Fibroblast of upper back skin (primary cell): ENCODE measurements around the gene DOCK10.

Source experiments
- DNase-seq: peaks from one replicate; pipeline ENCODE4 v3.0.0-alpha.2; 2013

Gene DOCK10

DNA sequence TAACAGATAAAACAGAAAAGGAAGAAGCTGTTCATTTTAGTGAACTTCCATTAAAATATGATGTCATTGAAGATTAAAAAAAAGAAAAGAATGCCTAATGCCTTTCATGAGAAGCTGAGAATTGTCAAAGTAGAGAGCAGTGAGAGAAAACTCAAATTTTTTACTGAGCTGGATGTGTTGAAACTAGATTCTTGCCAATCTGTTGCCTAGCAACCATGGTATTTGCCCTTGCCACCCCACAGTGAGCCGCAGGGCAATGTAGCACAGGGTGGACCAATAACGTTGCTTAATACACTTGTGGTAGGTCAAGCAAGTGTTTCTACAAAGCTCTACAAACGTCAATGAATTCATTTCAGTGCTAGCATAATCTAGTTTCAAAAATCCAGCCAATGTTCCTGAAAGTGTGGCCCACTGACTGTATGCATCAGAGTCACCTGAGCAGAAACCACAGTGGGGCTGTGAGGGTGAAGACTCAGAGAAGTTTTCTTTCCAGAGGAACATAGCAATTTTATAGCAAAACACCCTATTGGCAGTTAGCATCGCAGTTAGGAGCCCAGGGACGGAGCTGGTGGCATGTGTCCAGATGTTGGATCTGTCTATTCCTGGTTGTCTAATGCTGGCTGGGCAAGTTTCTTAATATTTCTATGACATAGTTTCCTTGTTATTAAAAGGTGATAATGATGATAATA is 132.2 kb downstream of the DOCK10 start:
- DNase-seq: peak; percentile 37

GRCh38 chr2:224908818-224909217 is 133.4 kb downstream of the DOCK10 start:
- DNase-seq: no peak

DNA sequence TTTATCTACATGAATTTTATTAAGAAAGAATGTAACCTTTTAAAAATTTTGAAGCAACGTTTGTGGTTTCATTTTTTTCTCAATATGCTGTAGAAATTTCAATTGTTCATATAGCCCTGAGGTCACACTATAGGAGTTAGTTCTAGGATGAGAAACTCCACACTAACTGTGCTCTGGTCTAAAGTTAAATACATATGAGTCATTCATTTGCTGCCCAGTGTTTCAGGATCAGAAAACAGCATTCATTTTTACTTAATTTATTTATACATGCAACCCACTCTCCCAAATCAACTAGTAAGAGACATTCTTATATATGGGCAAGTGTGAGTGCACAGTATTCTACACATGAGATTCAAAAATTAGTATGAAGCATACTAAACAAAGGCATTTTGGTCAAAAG is 137.9 kb downstream of the DOCK10 start:
- DNase-seq: peak; percentile 33

GRCh38 chr2:224903621-224904020 is 138.6 kb downstream of the DOCK10 start:
- no peak for DNase-seq

GRCh38 chr2:224901121-224901676 is 141.1 kb downstream of the DOCK10 start:
- no peak for DNase-seq

DNA sequence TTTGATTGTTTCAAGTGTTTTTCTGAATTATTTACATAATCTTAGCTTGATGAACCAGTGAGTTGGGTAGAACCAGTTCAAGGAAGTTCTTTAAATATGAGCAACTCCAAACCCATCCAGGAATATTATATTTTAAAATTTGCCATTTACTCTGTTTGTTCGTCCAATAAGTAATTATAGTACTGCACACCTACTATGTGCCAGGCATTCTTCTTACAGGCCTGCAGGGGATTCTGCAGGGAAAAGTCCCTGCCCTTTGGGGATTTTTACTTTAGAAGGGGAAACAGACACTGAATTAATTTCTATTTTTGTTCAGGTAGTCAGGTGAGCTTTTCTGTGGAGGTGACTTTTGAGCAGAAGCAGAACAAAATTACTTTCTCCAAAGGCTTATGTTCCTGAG is 146.9 kb downstream of the DOCK10 start:
- no peak for DNase-seq

GRCh38 chr2:224894356-224894755 is 147.9 kb downstream of the DOCK10 start:
- DNase-seq: no peak

DNA sequence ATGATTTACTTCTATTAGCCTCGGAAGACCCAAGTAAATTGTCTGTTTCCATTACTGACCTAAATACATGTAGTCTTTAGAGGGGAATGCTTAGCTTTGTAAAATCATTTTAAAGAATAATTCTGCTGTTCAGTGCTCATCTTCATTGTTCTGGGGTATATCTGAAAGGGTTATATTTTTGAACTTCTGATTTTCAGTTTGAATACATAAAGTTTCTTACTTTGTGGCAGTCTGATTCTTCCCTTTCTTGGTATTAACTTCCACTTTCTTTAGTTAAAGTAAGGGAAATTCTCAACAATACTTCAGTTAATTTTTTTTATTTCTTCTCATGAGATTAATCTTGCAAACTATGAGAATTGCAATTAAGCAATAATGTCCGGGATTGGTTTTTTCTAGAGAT is 148.4 kb downstream of the DOCK10 start:
- no peak for DNase-seq

DNA sequence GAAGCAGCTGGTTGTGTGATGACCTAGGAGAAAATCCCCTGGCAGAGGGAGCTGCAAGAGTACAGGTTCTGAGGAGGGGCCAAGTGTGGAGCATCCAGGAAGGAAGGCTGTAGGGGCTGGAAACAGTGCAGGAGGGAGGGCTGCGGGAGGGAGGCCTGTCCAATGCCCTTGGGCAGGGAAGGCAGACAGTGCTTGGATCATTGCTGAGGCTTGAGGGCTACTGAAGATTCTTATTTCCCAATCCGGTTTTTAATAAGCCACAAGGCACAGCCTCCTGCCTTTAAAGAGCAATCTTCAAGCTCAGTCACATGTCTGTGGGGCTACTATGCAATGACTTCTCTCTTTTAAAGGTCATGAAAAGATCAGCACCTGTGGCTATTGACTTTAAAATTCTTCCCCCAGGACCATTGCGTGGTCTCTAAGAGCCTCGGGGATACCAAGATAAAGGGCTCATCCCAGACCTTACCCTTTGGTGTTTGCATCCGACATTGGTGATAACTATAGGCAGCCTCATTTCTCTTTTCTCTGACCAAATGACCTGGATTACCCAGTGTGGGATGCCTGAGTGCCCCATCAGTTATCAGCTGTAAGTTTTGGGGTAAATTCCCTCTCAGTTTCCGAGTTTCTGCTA is 149.6 kb downstream of the DOCK10 start:
- DNase-seq: no peak

GRCh38 chr2:224890372-224890771 is 151.9 kb downstream of the DOCK10 start:
- no peak for DNase-seq

- DNase-seq: peak; percentile 72
Measured at GRCh38 chr2:224887141-224887540, 155.1 kb downstream of the DOCK10 start.

DNA sequence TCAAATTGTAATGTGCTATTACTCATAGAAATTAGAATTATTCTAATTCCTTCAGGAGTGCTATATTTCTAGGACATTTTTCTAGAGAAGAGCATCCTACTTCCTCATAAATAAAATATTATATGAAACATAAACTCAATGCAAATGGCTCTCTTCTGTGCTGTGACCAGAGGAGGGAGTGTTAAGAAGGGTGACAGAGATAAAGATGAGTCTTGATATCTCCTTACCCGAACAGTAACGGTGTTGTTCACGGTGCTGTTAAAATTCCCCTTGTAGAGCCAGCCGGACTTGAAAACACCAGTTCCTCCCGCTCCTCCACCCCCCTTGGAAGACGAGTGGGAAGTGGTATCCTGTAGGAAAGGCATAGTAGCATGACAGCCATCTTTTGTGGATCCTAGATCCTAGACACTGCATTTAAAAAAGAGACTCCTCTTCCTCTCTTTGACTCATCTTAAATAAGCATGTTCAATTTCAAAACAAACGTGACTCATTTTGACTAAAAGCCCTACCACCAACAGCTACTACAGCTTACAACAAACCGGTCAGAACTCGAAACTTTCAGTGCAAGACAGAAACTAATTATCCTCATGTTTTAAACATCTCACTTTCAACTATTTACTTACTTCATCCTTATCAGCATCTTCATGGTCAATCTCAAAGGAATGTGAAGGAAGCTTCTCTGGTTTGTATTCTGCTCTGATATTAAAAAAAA is 156.3 kb downstream of the DOCK10 start:
- DNase-seq: peak; percentile 75

DNA sequence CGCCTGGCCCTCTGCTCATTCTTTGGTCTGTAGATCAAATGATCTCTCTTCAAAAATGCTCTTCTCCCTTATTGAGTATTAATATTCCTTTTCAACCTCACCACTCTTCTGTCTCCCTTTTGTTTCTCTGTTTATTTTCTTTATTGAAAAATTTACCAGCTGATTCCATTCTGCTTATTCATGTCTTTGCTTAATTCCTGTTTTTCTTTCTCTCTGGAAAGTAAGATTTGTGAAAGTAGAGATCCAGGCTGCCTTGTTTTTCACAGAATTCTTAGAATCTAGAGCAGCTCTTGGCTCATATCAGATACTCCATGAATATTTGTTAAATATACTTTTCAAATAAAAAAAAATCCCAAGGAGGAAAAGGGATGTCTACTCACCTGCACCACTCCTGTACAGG is 157.0 kb downstream of the DOCK10 start:
- no peak for DNase-seq

- DNase-seq: peak; percentile 47
Measured at GRCh38 chr2:224884188-224884587, 158.1 kb downstream of the DOCK10 start.

DNA sequence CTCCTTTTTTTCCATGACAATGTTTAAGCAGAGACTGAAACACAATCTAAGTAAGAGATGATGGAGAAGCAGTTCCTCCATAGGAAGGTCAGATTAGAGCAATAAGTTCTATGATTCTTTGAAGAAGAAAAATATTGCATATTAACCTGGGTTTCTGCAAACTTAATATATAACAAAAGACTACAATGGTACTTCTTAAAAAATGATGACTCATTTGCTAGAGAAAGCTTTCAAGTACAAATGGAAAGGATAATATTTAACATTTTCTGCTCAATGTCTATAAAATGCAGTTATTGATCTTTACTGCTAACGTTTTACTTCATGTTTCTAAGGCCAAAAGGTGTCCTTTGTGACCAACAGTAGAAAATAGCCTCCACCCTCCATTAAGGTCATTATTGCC is 158.6 kb downstream of the DOCK10 start:
- no peak for DNase-seq

- DNase-seq: no peak
Measured at GRCh38 chr2:224883172-224883516, 159.1 kb downstream of the DOCK10 start.

DNA sequence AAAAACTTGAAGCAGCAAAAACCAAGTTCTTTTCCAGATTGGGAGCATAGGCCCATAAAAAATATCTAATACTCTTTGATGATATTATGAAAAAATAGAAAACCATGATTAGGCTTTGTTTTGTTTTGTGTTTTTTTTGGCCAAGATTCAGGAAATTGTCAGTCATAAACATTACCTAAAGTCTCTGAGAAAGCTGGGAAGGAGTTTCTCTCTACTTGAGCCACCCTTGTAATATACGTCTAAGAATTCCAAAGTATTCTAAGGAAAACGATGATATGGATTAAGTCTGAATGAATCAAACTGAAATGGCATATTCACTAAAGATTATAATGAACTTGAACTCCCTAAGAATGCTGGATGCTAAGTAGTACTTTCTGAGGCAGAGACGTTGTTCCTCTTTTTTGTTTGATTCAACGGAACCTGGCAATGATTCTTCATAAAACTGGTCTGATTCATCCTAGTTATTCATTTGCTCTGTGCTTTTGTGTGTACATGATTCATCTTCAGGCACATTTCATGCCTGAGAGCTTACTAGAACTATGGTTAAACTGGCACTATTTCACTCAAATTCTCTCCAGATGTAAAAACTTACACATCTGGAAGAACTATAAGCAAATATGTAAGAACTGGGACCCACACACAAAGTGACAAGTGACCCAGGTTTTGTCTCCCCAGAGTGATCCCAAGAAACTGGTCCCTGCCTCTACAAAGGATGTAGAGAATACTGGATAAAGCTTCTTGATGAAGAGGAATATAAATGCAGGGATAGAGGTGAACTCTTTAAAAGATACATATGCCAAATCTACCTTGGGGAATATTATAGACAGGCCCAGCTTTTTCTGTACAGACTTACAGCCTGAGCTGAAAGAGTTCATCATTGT is 159.7 kb downstream of the DOCK10 start:
- DNase-seq: peak; percentile 94

DNA sequence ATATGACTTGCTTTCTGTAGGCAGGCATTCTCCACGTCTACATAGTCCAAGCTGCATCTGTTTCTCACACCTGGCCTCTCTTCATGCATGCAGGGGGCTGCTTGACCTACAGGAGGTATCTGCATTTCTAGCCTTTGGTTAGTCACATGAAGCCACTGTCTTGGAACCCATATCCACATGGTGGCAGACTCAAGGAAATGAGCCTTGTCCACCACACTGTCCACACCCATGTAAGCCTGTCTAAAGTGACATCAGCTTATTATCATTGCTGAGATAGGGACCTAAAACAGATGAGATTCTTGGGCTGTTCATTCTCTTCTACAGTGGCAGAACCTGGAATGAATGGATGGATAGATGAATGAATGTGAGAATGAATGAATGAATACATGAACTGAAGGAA is 160.4 kb downstream of the DOCK10 start:
- DNase-seq: no peak

DNA sequence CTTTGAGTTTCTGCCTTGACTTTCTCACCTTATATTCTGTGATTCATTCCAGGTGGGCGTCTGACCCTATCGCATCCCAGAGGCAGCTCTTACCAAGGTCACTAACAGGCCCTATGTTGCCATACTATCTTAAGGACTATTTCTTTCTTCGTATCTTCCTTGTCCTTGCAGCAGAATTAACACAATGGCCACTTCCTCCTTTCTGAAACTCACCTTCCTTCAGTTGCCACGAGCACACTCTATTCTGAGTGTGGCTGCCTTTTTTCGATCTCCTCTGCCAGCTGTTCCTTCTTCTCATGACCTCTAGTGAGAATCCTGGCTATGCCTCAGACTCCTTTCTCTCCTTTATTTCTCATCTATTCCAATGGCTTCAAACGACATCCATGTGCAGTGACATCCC is 165.7 kb downstream of the DOCK10 start:
- DNase-seq: no peak

DNA sequence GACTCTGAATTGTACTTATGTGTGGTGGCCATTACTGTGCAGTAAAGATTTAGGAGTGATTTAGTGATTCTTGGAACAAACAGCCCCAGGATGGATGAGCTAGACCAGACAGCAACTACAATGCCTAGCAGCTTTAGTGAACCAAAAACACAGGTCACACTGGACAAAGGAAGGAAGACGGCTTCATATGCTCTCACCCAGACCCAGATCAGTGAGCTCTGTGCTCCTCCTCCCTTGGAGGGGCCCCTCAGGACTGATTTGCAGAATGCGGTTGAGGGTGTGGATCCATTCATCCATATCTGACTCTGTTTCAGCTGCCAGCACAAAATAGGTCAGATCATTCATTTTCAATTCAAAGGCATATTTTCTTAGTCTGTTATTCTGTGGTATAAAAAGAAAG is 166.4 kb downstream of the DOCK10 start:
- no peak for DNase-seq

GRCh38 chr2:224875153-224875552 is 167.1 kb downstream of the DOCK10 start:
- DNase-seq: no peak

- no peak for DNase-seq
Measured at GRCh38 chr2:224871813-224872212, 170.5 kb downstream of the DOCK10 start.

DNA sequence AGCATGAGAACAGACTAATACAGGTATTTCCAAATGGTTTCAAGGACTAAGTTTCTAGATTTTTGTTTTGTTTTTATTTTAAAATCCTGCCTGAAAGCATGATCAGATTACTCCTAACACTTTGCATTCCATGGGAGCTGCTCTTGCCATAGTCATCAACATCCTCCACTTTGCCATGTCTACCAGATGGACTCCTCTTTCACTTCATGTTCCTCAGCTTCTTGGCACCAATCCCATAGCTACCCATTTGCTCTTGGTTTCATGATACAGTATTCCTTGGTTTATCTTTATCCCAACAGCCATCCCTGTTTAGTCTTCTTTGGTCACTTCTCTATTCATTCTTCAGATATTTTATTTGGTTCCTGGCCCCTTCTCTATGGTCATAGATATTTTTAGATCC is 171.9 kb downstream of the DOCK10 start:
- DNase-seq: peak; percentile 22
